Brain microvascular endothelial cell (primary cell): ENCODE data around the gene OTULIN.

Source experiments
- DNase-seq: peaks from one replicate; pipeline ENCODE4 v3.0.0-alpha.2; 2020
- H3K27ac ChIP-seq: fragments of 250-450 bp; sonication (Bioruptor Pico); 2 replicates; pipeline ENCODE4 v1.5.1; 2020; ENCODE audit warnings: mild to moderate bottlenecking, moderate library complexity
- H3K27me3 ChIP-seq: fragments of 250-450 bp; sonication (Bioruptor Pico); replicated peaks from 2 replicates; pipeline ENCODE4 v1.5.1; 2020; ENCODE audit warnings: mild to moderate bottlenecking
- H3K36me3 ChIP-seq: fragments of 250-450 bp; sonication (Bioruptor Pico); replicated peaks from 2 replicates; pipeline ENCODE4 v1.5.1; 2020; ENCODE audit warnings: mild to moderate bottlenecking
- H3K4me3 ChIP-seq: 2 replicates; pipeline ENCODE4 v1.5.1; 2011; ENCODE audit warnings: low read depth, mild to moderate bottlenecking, control low read depth, low read length, moderate library complexity
- CTCF ChIP-seq: IDR thresholded peaks from 2 replicates; pipeline ENCODE4 v1.5.1; 2011; ENCODE audit warnings: low read depth, mild to moderate bottlenecking, moderate library complexity, low read length, control low read depth, inconsistent platforms; ENCODE audit errors: missing control alignments
- in situ Hi-C: cut with HindIII; loops from 2 replicates; pipeline ENCODE4 v1.10.0; 2017; ENCODE audit warnings: low sequenced_read_pairs, low pct_ligation_motif_present

OTULIN gene

DNA sequence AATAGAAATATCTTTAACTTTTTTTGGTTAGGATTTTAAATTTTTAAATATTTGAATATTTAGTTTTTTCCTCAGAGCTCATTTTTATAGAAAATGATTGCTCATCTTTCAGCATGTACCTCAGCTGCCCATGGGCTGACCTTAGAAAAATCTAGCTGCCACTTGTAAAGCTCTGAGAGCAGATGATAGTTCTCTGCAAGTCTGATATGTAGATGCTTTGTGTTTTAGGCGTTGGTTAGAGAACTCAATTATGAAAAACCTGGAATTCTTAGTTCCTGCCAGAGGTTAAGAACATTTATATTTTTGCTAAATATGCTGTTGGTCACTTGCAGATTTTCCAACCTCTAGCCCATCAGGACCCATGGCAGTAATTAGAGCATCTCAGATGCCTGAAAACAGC is 15.1 kb downstream of the OTULIN start:
- Histone ChIP-seq H3K4me3 (no peak overlapping the region), H3K27ac (no peak overlapping the region), H3K27me3 (no peaks in the 10 kb centered on the region), H3K36me3 (peaks cover 10% of the 10 kb centered on the region)
- in situ Hi-C loops, result no loop called here
- no peak for DNase-seq
- TF ChIP-seq CTCF, result no peak

- in situ Hi-C loops, result no loop called here
- no peak overlapping the region for H3K4me3 ChIP-seq
- H3K27ac ChIP-seq, result no peak overlapping the region
- TF ChIP-seq CTCF, result no peak
- peaks cover 10% of the 10 kb centered on the region for H3K36me3 ChIP-seq
- no peak for DNase-seq
- no peaks in the 10 kb centered on the region for H3K27me3 ChIP-seq
Measured at GRCh38 chr5:14681236-14681752, 16.8 kb downstream of the OTULIN start.

DNA sequence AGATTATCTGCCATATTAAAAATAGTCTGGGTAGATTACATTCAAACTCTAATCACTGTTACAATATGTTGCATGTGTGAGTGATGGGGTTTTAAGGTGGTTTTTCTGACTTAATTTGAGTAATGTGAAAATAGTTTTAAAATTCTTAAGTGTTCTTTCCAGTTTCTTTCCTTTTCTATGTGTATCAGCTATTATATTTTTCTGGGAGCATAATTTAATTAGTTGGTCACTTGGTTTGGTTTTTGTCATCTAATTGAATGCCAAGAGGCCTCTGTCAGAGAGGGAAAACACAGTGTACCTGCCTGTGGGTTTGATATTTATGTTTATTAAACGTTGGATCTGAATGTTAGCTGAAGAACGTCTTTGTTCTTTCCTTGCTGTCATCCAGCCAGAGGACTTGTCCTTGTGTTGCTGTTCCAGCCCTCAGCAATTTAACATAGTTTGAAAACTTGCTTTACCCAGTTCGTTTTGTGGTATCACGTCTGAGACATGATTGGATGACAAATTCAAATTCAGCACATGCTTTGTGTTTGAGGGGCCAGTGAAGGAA is 19.5 kb downstream of the OTULIN start:
- Histone ChIP-seq H3K27ac (no peak overlapping the region), H3K27me3 (no peaks in the 10 kb centered on the region), H3K4me3 (no peak overlapping the region), H3K36me3 (peaks cover 20% of the 10 kb centered on the region)
- in situ Hi-C loops, result no loop called here
- no peak for DNase-seq
- no peak for TF ChIP-seq CTCF

DNA sequence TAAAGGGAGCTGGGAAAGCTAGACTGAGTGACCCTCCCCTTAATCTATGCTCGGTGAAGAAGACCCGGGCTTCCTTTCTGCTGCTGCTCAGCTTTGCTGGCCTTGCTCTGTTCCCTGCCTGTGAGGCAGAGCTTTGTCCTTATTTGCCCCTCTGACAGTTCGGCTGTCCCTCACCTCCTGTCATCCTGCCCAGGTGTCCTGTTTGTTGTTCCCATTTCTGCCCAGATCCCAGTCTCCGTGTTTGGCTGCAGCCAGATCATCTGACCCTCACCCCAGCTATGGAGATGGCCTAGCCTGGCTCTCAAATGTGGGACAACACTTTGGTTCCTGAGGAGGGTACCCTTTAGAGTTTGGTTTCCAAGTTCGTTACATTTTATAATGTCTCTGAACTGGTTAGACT is 20.2 kb downstream of the OTULIN start:
- no peak for TF ChIP-seq CTCF
- H3K27me3 ChIP-seq, result no peaks in the 10 kb centered on the region
- no peak overlapping the region for H3K4me3 ChIP-seq
- DNase-seq, result no peak
- in situ Hi-C loops, result no loop called here
- no peak overlapping the region for H3K27ac ChIP-seq
- H3K36me3 ChIP-seq, result peaks cover 21% of the 10 kb centered on the region

DNA sequence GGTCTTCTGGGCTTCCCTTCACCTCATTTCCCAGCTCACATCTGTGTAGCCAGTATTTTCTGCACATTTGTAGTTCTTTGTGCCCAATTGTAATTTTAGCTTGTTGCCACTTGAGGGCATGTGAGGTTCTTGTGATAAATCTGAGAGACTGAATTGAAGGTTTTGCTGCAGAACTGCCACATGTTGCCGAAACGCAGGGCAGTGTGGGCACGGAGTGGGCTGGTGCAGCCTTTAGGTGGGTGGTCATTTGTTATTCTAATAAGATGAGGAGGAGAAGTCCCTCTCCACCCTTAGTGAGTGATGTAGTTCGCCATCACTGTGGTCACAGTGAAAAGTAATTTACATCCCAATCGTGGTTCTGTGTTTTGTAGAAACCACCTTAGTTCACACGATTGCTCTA is 21.2 kb downstream of the OTULIN start:
- peak; percentile 75 for TF ChIP-seq CTCF
- in situ Hi-C loops, result no loop called here
- Histone ChIP-seq H3K36me3 (peaks cover 26% of the 10 kb centered on the region), H3K27ac (no peak overlapping the region), H3K4me3 (no peak overlapping the region), H3K27me3 (no peaks in the 10 kb centered on the region)
- peak; percentile 70 for DNase-seq

DNA sequence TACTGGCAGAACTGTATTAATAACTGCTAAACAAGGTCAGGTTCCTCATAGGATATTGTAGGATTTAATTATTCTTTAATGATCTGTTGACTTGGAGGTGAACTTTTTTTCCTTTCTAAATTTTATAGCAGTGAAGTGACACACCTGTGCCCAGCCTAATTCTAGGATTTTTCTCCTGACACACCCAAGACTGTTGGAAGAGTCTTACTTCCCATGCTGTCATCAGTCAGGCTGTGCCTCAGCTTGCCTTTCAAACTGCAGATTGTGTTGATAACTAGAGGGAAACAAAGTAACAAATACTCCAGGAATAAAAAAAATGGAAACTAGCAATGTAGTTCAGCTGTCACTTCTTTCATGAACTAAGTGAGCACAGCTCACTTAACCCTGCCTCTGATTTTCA is 22.0 kb downstream of the OTULIN start:
- Histone ChIP-seq H3K27me3 (no peaks in the 10 kb centered on the region), H3K36me3 (peaks cover 24% of the 10 kb centered on the region), H3K4me3 (no peak overlapping the region), H3K27ac (no peak overlapping the region)
- no peak for DNase-seq
- TF ChIP-seq CTCF, result no peak
- in situ Hi-C loops, result no loop called here
